K562 (cell line): Measurements from ENCODE around the gene SAE1. TPM values are rescaled to one million over a fixed set of nuclear protein-coding genes. Genes with fewer than 3 reads are reported as not detected.

Experiments used
- ATF1 ChIP-seq, 2 experiments: fragments of 450-650 bp in 1 of 2; IDR thresholded peaks; 2 replicates each; pipeline ENCODE4 v1.6.1; 2016; ENCODE audit warnings: missing compliant biosample characterization in 1 of 2, missing genetic modification characterization in 1 of 2
- BRD9 ChIP-seq: fragments of 450-650 bp; IDR thresholded peaks from 2 replicates; pipeline ENCODE4 v1.6.1; 2018; ENCODE audit warnings: low read depth; ENCODE audit not compliant: partially characterized antibody
- ESRRA ChIP-seq: fragments of 450-650 bp; IDR thresholded peaks from 2 replicates; pipeline ENCODE4 v1.6.1; 2014; ENCODE audit warnings: low read depth, mild to moderate bottlenecking, moderate library complexity, borderline replicate concordance
- FOSL1 ChIP-seq: fragments of 200-800 bp; sonication (Bioruptor generic); conservative IDR thresholded peaks from 2 replicates; pipeline ENCODE4 v1.6.1; 2016; ENCODE audit warnings: missing genetic modification characterization, missing compliant biosample characterization
- HBP1 ChIP-seq: fragments of 450-650 bp; formaldehyde crosslinking; IDR thresholded peaks from 2 replicates; pipeline ENCODE4 v1.4.0; 2022; ENCODE audit warnings: missing genetic modification characterization
- KLF10 ChIP-seq: fragments of 250-450 bp; sonication (Bioruptor Pico); IDR thresholded peaks from 2 replicates; pipeline ENCODE4 v1.6.1; 2021; ENCODE audit warnings: matching md5 sums
- KLF16 ChIP-seq: IDR thresholded peaks from 2 replicates; pipeline ENCODE4 v1.6.1; 2016; ENCODE audit warnings: antibody characterized with exemption
- NR0B1 ChIP-seq: fragments of 450-650 bp; IDR thresholded peaks from one replicate; pipeline ENCODE4 v1.6.1; 2018; ENCODE audit warnings: mild to moderate bottlenecking, moderate library complexity; ENCODE audit not compliant: partially characterized antibody
- TEAD2 ChIP-seq: fragments of 450-650 bp; IDR thresholded peaks from 2 replicates; pipeline ENCODE4 v1.6.1; 2016; ENCODE audit warnings: missing genetic modification characterization, control low read depth, missing compliant biosample characterization
- YY1 ChIP-seq, 3 experiments: IDR thresholded peaks; 2 replicates each; pipeline ENCODE4 v1.6.1; 2011; ENCODE audit warnings: low read length in 2 of 3, mild to moderate bottlenecking in 2 of 3, moderate library complexity in 2 of 3, borderline replicate concordance in 1 of 3, control low read depth in 1 of 3, low read depth in 1 of 3; ENCODE audit not compliant: insufficient read depth in 3 of 3, insufficient replicate concordance in 2 of 3, control insufficient read depth in 1 of 3, insufficient read length in 1 of 3; ENCODE audit errors: extremely low read depth in 1 of 3
- ZC3H8 ChIP-seq: fragments of 450-650 bp; IDR thresholded peaks from 2 replicates; pipeline ENCODE4 v1.6.1; 2017
- ZFP36 ChIP-seq: fragments of 150-350 bp; IDR thresholded peaks from 2 replicates; pipeline ENCODE4 v1.6.1; 2018; ENCODE audit warnings: low read length, low read depth; ENCODE audit not compliant: partially characterized antibody
- ZFPM2 ChIP-seq: fragments of 250-450 bp; sonication (Bioruptor Pico); IDR thresholded peaks from 2 replicates; pipeline ENCODE4 v1.5.1; 2022; ENCODE audit warnings: mild to moderate bottlenecking
- ZKSCAN3 ChIP-seq: fragments of 250-450 bp; sonication (Bioruptor Pico); IDR thresholded peaks from 2 replicates; pipeline ENCODE4 v1.4.0; 2020
- ZNF143 ChIP-seq: sonication (generic); formaldehyde crosslinking; IDR thresholded peaks from 2 replicates; pipeline ENCODE4 v1.9.0; 2022; ENCODE audit warnings: mild to moderate bottlenecking, missing genetic modification reagents
- ZNF224 ChIP-seq: sonication (generic); formaldehyde crosslinking; IDR thresholded peaks from 2 replicates; pipeline ENCODE4 v1.8.0; 2022; ENCODE audit warnings: mild to moderate bottlenecking, missing genetic modification reagents
- ZNF311 ChIP-seq: fragments of 250-450 bp; sonication (Bioruptor Pico); IDR thresholded peaks from 2 replicates; pipeline ENCODE4 v1.4.0; 2020; ENCODE audit warnings: mild to moderate bottlenecking, moderate library complexity
- ZNF655 ChIP-seq: fragments of 250-450 bp; sonication (Bioruptor Pico); IDR thresholded peaks from 2 replicates; pipeline ENCODE4 v1.5.0; 2021
- ZNF785 ChIP-seq: fragments of 250-450 bp; sonication (Bioruptor Pico); IDR thresholded peaks from 2 replicates; pipeline ENCODE4 v1.4.0; 2020; ENCODE audit warnings: mild to moderate bottlenecking
- polyA plus RNA-seq, 8 experiments: library from polyadenylated mRNA; depleted of rRNA in 4 of 8; stranded (reverse) in 5 of 8; unstranded in 3 of 8; fragments of >200 nt; fragmentation: Nextera tagmentation in 2 of 8; fragmentation: Illumina TruSeq in 1 of 8; extraction: Ambion mirVana in 2 of 8; extraction: Trizol in 1 of 8; gene quantifications; 2 replicates each; pipeline versions ENCODE4 v1.2.1 to v1.2.3, GENCODE V29; 2011 to 2014; ENCODE audit warnings: inconsistent platforms in 1 of 8, missing spikeins in 1 of 8
- total RNA-seq, 7 experiments: library from RNA; depleted of rRNA in 6 of 7; stranded (reverse); fragments of >200 nt in 6 of 7; fragmentation: Illumina TruSeq in 2 of 7; extraction: Trizol in 2 of 7; gene quantifications; 2 replicates each; pipeline versions ENCODE4 v1.2.1 to v1.2.3, GENCODE V29; 2011 to 2021; ENCODE audit warnings: low replicate concordance in 1 of 7
- TF ChIP-seq, protein P1 (sequence below), 3 experiments: fragments of 200-800 bp in 1 of 3; fragments of 250-450 bp in 1 of 3; fragments of 450-650 bp in 1 of 3; sonication (Bioruptor Pico) in 1 of 3; sonication (Bioruptor generic) in 1 of 3; formaldehyde crosslinking in 1 of 3; IDR thresholded peaks; 2 replicates each; pipeline versions ENCODE4 v1.6.1 to v1.8.0; 2016 to 2022; ENCODE audit warnings: mild to moderate bottlenecking in 2 of 3, missing genetic modification characterization in 2 of 3, missing compliant biosample characterization in 1 of 3, moderate library complexity in 1 of 3

The SAE1 gene
- total and polyA plus RNA-seq, 9 of the 15 experiments (the other 6 are each of a cell fraction or from before 2014, with no cell fraction given): 82.8 to 299 (median 217) TPM

DNA sequence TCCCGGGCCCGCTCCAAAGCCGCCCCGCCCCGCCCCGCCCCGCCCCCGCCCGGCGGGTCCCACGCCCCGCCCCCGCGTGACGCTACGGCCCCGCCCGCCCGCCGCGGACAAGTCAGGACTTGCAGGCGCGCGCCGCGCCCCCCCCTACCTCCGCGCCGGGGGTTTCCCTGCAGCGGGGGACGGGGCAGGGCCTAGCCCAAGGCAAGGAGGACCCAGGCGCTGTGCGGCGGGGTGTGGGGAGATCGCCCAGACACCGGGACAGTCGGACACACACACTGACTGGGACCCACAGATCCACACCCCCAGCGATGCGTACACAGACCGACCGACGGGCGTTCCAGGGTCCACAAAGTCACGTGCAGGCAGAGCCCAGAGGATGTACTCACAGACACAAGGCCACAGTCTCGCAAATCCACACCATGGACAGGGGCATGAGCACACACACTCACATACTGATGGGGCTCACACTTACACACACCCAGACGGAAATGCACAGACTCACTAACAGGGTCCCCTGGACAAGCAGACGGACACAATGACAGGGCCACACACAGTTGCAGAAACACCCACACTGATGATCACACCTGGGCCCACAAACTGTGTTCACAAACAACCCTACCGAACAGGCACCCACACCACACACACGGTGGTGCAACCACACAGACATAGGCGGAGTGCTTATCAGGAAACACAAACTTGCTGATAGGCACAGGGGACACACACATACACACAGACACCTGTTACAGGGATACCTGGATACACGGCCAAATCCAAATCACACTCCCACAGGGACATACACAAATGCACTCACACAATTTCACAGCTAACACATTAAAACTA, 100.8 kb downstream of the SAE1 start (continued):
- TF ChIP-seq NR0B1 (no peak), ZNF311 (no peak), ATF1 (CRISPR knock-in tag; IDR thresholded peaks at IDR 0.05) (no peak), ATF1 (tag; IDR thresholded peaks at IDR 0.05) (peak; percentile 68), ZNF224 (CRISPR knock-in tag) (no peak), YY1 (IDR thresholded peaks at IDR 0.05; ENCODE audit: borderline replicate concordance in 1 of 3, control insufficient read depth in 1 of 3, extremely low read depth in 1 of 3, insufficient read depth in 3 of 3, insufficient read length in 1 of 3, insufficient replicate concordance in 2 of 3, low read depth in 1 of 3, low read length in 2 of 3) (no peak), ZFPM2 (CRISPR knock-in tag) (no peak), ZNF655 (CRISPR knock-in tag) (no peak), ESRRA (no peak), ZFP36 (no peak), ZC3H8 (no peak), ZKSCAN3 (CRISPR knock-in tag) (no peak), BRD9 (peak; percentile 61), ZNF785 (no peak), TEAD2 (tag) (no peak), ZNF143 (CRISPR knock-in tag) (0 out of 2 replicates have a peak, but pooled peaks have one; percentile 34), KLF16 (no peak), KLF10 (CRISPR knock-in tag) (no peak), FOSL1 (tag) (no peak), HBP1 (CRISPR knock-in tag) (0 out of 2 replicates have a peak, but pooled peaks have one; percentile 56)
- TF ChIP-seq, protein P1, sequence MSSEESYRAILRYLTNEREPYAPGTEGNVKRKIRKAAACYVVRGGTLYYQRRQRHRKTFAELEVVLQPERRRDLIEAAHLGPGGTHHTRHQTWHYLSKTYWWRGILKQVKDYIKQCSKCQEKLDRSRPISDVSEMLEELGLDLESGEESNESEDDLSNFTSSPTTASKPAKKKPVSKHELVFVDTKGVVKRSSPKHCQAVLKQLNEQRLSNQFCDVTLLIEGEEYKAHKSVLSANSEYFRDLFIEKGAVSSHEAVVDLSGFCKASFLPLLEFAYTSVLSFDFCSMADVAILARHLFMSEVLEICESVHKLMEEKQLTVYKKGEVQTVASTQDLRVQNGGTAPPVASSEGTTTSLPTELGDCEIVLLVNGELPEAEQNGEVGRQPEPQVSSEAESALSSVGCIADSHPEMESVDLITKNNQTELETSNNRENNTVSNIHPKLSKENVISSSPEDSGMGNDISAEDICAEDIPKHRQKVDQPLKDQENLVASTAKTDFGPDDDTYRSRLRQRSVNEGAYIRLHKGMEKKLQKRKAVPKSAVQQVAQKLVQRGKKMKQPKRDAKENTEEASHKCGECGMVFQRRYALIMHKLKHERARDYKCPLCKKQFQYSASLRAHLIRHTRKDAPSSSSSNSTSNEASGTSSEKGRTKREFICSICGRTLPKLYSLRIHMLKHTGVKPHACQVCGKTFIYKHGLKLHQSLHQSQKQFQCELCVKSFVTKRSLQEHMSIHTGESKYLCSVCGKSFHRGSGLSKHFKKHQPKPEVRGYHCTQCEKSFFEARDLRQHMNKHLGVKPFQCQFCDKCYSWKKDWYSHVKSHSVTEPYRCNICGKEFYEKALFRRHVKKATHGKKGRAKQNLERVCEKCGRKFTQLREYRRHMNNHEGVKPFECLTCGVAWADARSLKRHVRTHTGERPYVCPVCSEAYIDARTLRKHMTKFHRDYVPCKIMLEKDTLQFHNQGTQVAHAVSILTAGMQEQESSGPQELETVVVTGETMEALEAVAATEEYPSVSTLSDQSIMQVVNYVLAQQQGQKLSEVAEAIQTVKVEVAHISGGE (CRISPR knock-in tag; IDR thresholded peaks at IDR 0.05): peak in 1 of 3 experiments; percentile 4; a peak in 1 of 6 replicates
